A673 (cell line): ENCODE results near the gene WDR5B. TPM values are rescaled to one million over a fixed set of nuclear protein-coding genes. Genes with fewer than 3 reads are reported as not detected.
"Not testable (repeated sequence)": the region's sequence is repeated elsewhere in the genome, so short reads cannot be mapped to it uniquely, and the experiment has no call there.

Source experiments
- BruUV-seq: library from RNA; stranded (reverse); fragments of 400-500 nt; replicated peaks from 2 replicates; lab custom pipeline; 2021; lab: Mats Ljungman, UMichigan
- CTCF ChIA-PET: fragments of 300-600 bp; sonication (Branson Sonifier 250); formaldehyde crosslinking; loops from one replicate; lab custom pipeline; 2022; ENCODE audit warnings: antibody characterized with exemption; lab: Charles Lee
- POLR2A ChIA-PET: fragments of 300-600 bp; sonication (Branson Sonifier 250); formaldehyde crosslinking; loops from one replicate; lab custom pipeline; 2022; ENCODE audit warnings: antibody characterized with exemption; ENCODE audit not compliant: low non-redundant PET; lab: Charles Lee
- DNase-seq: peaks from one replicate; pipeline ENCODE4 v3.0.0-alpha.2; 2015; ENCODE audit warnings: low spot score
- H3K27ac ChIP-seq: fragments of 200-600 bp; sonication (generic); 2 replicates; pipeline ENCODE4 v1.5.1; 2016; ENCODE audit warnings: mixed run types, low read depth, mild to moderate bottlenecking, mixed read lengths, antibody characterized with exemption, low read length; ENCODE audit not compliant: poor library complexity, severe bottlenecking
- H3K27me3 ChIP-seq: fragments of 200-600 bp; sonication (generic); replicated peaks from 2 replicates; pipeline ENCODE4 v1.6.1; 2017; ENCODE audit warnings: mixed run types, low read depth, mild to moderate bottlenecking, mixed read lengths, antibody characterized with exemption, low read length; ENCODE audit not compliant: insufficient read depth, poor library complexity
- H3K36me3 ChIP-seq: fragments of 200-600 bp; sonication (generic); 2 replicates; pipeline ENCODE4 v1.6.1; 2016; ENCODE audit warnings: mixed run types, mild to moderate bottlenecking, mixed read lengths, antibody characterized with exemption, low read length; ENCODE audit not compliant: insufficient read depth, poor library complexity, severe bottlenecking
- H3K4me1 ChIP-seq: fragments of 200-600 bp; sonication (generic); 2 replicates; pipeline ENCODE4 v1.6.1; 2017; ENCODE audit warnings: mixed run types, mild to moderate bottlenecking, mixed read lengths, antibody characterized with exemption, low read length; ENCODE audit not compliant: insufficient read depth, poor library complexity, severe bottlenecking
- H3K4me3 ChIP-seq: fragments of 200-600 bp; sonication (generic); 2 replicates; pipeline ENCODE4 v1.5.1; 2016; ENCODE audit warnings: low read depth, mixed run types, mild to moderate bottlenecking, mixed read lengths, low read length; ENCODE audit not compliant: poor library complexity, severe bottlenecking
- H3K9me3 ChIP-seq: fragments of 200-600 bp; sonication (generic); 2 replicates; pipeline ENCODE4 v1.6.1; 2016; ENCODE audit warnings: mixed run types, low read depth, mild to moderate bottlenecking, mixed read lengths, antibody characterized with exemption, low read length; ENCODE audit not compliant: poor library complexity, severe bottlenecking
- EZH2 ChIP-seq: fragments of 200-600 bp; sonication (generic); IDR thresholded peaks from 2 replicates; pipeline ENCODE4 v1.6.1; 2017; ENCODE audit warnings: borderline replicate concordance, low read depth, mild to moderate bottlenecking, mixed read lengths, antibody characterized with exemption, low read length; ENCODE audit not compliant: poor library complexity, severe bottlenecking
- intact Hi-C: fragments of 100-400 bp; cut with micrococcal nuclease; formaldehyde crosslinking; loops from one replicate; pipeline ENCODE4 v1.10.0; 2022; ENCODE audit not compliant: unreplicated experiment
- total RNA-seq: library from RNA; stranded (reverse); gene quantifications from 2 replicates; pipeline ENCODE4 v1.2.3, GENCODE V29; 2021
- TF ChIP-seq, protein P1 (sequence below): fragments of 300-800, 200-600 bp; sonication (generic); conservative IDR thresholded peaks from 2 replicates; pipeline ENCODE4 v1.5.1; 2017; ENCODE audit warnings: low read depth, mild to moderate bottlenecking, antibody characterized with exemption, low read length, moderate library complexity, mixed read lengths

The WDR5B gene
- total RNA-seq, 1 experiment from 2014 or later: 4.6 TPM

DNA sequence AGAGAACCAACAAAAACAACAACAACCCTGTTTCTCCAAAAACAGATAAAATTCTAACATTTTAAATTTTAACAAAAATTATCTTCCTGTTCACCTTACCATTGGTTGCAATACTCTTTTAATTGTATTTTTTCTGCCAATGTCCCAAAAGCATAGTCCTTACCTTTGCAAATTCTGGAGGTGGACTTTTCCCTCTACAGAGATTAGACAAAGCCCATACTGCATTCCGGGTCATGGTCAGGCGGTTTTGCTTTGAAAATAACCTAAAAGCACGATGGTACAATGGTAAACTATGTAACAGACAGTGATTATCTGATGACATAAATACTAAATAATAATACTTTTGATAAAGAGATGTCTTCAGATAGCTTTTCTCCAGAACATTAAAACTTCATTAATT is 35.5 kb upstream of the WDR5B start:
- POLR2A ChIA-PET: no interaction called here
- intact Hi-C loops: no loop called here
- CTCF ChIA-PET: no interaction called here
- Histone ChIP-seq H3K27me3 (no peaks in the 10 kb centered on the region), H3K9me3 (no peaks in the 10 kb centered on the region), H3K4me3 (no peak overlapping the region), H3K27ac (no peak overlapping the region), H3K4me1 (no peaks in the 10 kb centered on the region), H3K36me3 (peaks cover 44% of the 10 kb centered on the region)
- no peak for TF ChIP-seq EZH2
- TF ChIP-seq, protein P1, sequence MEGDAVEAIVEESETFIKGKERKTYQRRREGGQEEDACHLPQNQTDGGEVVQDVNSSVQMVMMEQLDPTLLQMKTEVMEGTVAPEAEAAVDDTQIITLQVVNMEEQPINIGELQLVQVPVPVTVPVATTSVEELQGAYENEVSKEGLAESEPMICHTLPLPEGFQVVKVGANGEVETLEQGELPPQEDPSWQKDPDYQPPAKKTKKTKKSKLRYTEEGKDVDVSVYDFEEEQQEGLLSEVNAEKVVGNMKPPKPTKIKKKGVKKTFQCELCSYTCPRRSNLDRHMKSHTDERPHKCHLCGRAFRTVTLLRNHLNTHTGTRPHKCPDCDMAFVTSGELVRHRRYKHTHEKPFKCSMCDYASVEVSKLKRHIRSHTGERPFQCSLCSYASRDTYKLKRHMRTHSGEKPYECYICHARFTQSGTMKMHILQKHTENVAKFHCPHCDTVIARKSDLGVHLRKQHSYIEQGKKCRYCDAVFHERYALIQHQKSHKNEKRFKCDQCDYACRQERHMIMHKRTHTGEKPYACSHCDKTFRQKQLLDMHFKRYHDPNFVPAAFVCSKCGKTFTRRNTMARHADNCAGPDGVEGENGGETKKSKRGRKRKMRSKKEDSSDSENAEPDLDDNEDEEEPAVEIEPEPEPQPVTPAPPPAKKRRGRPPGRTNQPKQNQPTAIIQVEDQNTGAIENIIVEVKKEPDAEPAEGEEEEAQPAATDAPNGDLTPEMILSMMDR: no peak
- BruUV-seq: no TSS peak
- DNase-seq: no peak

DNA sequence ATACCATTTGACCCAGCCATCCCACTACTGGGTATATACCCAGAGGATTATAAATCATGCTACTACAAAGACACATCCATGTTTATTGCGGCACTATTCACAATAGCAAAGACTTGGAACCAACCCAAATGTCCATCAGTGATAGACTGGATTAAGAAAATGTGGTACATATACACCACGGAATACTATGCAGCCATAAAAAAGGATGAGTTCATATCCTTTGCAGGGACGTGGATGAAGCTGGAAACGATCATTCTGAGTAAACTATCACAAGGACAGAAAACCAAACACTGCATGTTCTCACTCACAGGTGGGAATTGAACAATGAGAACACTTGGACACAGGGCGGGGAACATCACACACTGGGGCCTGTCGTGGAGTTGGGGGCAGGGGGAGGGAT is 32.4 kb upstream of the WDR5B start:
- H3K4me1 ChIP-seq, H3K4me3 ChIP-seq, intact Hi-C loops, DNase-seq, H3K27ac ChIP-seq, CTCF ChIA-PET, H3K9me3 ChIP-seq, H3K27me3 ChIP-seq, BruUV-seq, POLR2A ChIA-PET: not testable (repeated sequence)
- H3K36me3 ChIP-seq: peaks cover 41% of the 10 kb centered on the region

DNA sequence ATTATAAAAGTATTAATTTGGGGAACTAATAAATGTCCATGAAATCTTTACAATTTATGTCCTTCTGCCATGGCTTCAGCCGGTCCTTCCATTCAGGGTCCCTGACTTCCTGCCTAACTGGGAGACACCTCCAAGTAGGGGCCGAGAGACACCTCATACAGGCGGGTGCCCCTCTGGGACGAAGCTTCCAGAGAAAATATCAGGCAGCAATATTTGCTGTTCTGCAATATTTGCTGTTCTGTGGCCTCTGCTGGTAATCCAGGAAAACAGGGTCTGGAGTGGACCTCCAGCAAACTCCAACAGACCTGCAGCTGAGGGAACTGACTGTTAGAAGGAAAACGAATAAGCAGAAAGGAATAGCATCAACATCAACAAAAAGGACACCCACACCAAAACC is 28.6 kb upstream of the WDR5B start:
- CTCF ChIA-PET, H3K9me3 ChIP-seq, H3K4me3 ChIP-seq, BruUV-seq, H3K27ac ChIP-seq, DNase-seq, H3K4me1 ChIP-seq, H3K27me3 ChIP-seq, intact Hi-C loops, POLR2A ChIA-PET: not testable (repeated sequence)
- H3K36me3 ChIP-seq: peaks cover 39% of the 10 kb centered on the region

DNA sequence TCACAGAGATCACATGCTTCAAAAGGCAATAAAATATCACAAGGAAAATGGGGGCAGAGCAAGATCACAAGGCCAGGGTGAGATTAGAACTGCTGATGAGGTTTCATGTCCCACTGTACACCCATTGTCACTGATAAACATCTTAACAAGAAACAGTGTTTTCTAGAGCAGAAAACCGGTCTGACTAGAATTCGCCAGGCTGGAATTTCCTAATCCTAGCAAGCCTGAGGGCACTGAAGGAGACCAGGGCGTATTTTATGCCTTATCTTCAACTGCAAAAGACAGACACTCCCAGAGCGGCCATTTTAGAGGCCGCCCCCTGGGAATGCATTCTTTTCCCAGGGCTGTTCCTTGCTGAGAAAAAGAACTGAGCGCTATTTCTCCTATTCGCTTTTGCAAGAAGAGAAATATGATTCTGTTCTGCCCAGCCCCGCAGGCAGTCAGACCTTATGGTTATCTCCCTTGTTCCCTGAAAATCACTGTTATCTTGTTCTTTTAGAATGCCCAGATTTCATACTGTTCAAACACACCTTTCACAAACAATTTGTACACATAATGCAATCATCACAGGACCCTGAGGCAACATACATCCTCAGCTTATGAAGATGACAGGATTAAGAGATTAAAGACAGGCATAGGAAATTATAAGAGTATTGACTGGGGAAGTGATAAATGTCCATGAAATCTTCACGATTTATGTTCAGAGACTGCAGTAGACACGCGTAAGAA is 28.1 kb upstream of the WDR5B start:
- H3K4me3 ChIP-seq, POLR2A ChIA-PET, BruUV-seq, DNase-seq, CTCF ChIA-PET, H3K27ac ChIP-seq, H3K27me3 ChIP-seq, intact Hi-C loops, H3K9me3 ChIP-seq, H3K4me1 ChIP-seq: not testable (repeated sequence)
- peaks cover 35% of the 10 kb centered on the region for H3K36me3 ChIP-seq
